NCI-H69 (cell line): ENCODE data around the gene NAA10.
A peak's percentile ranks its signal among the peaks of the same experiment; 100 is the strongest.

ENCODE experiments used
- DNase-seq: peaks from one replicate; lab custom pipeline; 2025; lab: John Stamatoyannopoulos, UW

Gene NAA10

DNA sequence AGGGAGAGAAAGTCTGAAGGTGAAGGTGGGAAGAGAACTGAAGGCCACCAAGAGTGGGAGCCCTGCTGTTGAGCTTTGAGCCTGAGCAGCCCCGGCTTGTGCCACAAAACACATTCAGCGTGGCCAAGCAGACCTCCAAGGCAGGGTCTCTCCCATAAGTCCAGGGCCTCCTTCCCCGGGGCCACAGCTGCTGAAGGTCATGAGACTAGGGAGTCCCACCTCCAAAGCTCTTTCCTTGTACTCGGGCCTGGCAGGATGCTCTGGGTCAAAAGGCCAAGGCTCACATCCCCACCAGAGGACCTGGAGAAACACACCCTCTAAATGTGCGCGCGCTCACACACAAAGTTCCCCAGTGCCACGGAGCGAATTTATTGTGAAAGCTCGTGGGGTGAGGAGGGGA is 5.3 kb downstream of the NAA10 start:
- no peak for DNase-seq

DNA sequence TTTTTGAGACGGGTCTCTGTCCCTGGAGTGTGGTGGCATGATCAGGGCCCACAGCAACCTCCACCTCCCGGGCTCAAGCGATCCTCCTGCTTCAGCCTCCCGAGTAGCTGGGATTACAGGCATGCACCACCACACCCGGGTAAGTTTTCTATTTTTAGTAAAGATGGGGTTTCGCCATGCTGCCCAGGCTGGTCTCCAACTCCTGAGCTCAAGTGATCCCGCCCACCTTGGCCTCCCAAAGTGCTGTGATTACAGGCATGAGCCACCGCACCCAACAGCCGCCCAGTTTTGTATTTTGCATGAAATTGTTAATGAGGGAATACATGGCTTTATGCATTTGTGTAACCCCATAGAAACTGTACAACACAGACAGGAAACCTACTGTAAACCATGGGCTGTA is 6.0 kb downstream of the NAA10 start:
- no peak for DNase-seq

DNA sequence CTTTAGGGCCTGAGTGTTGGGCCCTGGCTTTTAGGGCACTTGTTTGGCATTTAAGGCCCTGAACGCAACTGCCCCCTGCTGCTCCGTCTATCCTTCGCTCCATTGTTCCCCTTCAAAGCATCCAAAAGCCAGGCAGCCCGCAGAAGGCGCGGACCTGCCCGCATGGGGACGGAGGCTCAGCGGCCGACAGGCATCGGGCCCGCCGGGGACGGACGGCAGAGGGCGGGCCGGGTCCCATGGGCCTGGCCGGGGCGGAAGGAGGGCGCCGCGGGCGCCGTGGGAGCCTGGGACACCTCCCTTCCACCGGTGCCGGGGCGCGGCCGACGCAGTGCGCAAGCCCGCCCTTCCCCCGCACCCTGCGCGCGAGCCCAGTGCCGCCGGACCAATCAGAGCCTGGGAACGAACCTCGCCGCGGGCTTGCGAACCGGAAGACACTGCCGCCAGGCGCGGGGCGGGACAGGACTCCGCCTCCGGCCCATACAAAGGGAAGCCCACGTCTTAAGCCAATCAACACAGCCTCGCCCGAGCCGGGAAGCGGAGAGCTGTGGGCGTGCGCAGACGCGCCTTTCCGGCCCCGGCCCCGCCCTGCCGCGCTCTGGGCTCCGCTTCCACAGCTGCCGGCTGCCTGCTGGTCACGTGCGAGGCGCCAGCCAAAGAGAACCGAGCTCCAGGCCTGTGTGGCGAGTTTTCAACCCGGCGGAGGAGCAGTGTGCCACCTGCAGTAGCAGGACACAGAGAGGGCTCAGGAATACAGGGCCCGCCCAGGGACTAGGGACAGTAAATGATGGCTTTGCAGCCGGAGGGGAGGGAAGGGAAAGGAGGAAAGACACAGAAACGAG is 6.7 kb downstream of the NAA10 start:
- peak; percentile 98 for DNase-seq

DNA sequence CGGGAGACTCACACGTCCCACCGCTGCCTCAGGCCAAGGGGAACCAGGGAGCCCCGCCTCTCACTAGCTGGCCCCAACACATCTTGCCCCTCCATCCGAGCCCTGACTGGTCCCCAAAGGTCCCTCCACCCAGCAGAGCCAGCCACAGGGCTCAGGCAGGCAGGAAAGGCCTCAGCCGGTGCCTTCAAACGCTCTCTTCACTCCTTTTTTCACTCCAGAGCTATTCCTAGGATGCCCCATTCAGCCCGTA is 7.2 kb downstream of the NAA10 start:
- DNase-seq: no peak

DNA sequence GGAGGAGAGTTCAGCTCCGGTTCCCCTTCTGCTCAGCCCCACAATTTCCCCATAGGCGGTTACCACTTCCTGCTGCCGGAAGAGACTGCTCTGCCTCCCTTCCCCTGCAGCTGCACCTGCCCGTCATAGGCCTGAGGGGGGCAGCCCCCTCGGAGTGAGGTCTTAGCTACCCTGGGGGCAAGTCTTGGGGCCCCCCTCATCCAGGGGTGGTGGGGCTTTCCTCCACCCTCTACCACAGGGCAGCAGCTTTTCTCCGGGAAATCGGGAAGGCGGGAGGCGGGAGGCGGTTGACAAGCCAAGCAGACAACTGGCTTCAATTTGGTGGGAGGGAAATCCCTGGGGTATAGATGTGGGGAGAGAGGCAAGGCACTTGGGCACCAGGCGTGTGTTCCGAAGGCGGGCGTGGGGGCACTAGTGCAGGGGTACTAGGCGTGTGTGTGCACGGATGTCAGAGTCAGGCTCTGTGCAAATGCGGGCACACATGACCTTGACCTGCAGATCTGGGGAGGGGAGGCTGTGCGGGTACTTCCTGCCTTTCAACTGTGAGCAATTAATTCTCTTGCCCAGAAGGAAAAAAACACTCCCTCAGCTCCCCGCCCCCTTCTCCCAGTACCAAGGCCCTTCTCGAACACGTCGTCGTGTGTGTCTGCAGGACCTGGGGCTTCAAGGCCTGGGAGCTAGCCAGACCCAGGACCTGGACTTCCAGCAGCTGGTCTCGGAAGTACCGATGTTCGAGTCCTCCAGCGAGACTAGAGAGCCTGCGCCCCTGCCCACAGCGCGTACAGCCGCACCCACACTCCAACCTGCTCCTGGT is 7.8 kb downstream of the NAA10 start:
- peak; percentile 82 for DNase-seq

DNA sequence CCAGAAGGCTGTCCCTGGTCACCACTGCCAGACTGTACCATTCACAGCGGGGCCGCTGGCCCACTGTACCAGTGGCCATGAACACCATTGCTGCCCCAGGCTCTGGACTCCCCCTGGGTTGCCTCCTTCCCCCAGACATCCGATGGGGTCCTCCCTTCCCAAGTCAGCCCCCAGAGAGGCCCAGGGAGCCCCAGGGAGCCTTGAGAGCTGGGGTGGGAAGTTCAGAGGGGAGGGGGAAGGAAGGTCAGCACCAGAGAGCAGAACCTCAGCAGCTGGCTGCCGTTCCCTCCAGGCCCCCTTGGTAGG is 8.3 kb downstream of the NAA10 start:
- no peak for DNase-seq

DNA sequence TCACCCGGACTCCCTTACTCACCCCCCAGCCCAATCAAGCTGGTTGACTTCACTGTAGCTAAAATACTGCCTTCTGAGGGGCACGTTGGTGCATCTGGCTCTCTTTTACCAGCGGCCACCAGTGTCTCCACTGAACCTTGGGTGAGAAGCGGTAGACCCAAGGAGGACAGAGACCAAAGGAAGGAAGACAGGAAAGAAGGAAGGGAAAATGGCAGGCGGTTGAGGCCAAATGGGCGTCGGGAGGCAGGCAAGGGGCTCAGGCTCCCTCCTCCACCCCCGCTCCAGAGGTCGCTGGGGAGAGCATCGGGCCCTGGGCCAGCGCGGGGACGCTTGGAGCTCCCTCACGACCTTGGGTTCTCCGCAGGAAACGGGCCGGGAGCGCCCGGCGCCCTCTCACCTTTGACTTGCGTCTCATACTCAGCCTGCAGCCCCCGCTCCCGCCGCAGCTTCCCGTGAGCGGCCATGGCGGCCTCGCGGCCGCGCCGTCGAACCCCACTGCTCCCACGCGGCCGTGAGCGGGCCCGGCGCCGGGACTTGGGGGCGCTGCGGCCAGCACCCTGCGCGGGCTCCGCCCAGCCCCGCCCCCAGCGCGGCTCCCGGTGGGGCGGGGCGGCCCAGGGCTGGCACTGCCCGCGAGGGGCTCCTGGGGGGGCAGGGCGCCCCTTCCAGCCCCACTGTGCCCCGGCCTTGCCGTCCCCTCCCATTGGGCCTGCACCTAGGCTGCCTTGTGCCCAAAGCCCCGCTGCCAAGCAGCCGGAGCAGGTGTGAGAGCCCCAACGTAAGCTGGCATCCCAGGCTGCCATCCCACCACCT is 8.9 kb downstream of the NAA10 start, which contains the start of gene ARHGAP4:
TSS of gene ARHGAP4 (minus strand) at position 526 of the 813 bp plus-strand sequence. CDS start at position 464, 62 bp downstream.
- DNase-seq: no peak

DNA sequence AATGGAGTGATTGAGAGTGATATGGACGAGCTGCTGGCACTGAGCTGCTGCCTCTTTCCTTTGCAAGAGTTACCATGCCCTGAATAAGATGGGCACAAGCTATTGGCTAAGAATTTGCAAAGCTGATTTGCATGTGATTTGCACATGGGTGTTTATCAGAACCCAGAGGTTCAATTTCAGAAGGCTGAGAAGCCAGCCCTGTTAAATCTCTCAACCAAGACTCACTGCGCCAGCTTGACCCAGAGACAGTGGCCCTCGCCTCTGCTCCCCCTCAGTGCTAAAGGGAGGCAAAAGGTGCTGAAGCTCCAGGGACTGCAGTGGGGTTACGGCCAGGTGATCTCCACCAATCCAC is 9.5 kb downstream of the NAA10 start:
- DNase-seq: no peak

DNA sequence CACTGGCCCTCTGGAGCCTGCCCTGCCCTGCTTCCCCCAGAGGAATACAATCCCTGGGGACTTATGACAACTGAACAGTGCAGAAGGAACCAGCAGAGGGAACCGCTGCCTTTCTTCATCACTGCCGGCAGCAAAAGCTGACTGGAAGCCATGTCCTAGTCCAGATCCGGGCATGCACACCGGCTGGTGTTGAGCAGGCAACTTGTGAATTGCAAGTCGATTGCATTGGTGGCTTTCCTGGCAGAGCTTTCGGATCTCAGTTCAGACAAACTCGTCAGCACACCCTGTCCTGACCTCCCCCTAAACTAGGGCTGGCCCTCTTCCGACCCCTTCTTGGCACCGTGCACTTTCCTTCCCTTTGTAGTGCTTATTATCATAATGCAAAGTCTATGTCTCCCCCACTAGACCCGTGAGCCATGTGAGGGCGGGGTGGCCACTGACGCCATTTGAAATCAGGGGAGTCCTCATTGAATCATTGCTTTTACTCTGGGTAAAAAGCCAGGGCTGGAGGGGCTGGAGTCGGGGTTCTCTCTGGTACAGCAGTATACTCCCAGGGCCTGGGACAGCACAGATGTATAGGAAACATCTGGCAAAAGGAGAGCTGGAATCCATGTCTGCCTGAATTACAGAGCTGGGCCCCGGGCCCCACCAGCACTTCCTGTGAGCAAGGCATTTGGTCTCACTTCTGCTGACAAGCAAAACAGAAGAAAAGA is 10.5 kb downstream of the NAA10 start:
- peak; percentile 61 for DNase-seq

DNA sequence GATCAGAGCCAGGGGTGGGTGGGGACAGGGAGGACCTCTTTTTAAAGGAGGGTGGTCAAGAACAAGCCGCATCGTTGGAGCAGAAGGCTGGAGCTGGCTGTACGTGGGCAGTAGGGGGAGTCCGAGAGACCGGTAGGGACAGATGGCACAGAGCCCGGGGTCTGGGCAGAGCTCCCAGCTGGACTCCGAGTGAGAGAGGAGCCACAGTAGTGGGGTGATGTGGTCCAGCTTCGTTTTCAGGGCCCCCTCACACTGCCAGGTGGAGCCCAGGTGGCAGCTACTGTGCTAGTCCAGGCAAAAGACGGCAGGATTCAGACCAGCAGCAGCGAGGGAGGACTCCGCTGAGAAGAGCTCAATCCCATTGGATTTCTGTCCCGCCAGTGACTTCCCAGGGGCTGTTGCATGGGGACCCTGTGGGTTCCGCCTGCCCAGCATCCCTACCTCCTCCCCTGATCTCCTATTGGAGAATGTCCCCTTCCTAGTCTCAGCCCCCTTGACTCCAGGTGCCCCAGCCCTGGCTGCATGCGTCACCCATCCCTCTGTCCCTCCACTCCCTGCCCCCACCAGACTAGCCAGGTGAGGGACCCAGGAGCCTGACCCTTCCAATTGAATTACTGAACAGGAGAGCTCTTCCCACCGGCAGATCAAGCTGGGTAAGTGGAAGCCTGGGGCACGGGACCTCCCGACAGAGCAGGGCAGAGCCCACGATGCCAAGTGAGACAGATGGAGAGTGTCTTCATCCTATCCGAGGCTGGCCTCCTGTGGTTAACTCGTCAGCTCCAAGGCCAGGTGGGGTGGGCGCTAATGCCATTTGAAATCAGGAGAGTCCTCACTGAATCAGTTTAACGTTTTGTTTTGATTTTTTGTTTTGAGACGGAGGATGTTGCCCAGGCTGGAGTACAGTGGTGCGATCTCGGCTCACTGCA is 11.6 kb downstream of the NAA10 start:
- DNase-seq: peak; percentile 68

DNA sequence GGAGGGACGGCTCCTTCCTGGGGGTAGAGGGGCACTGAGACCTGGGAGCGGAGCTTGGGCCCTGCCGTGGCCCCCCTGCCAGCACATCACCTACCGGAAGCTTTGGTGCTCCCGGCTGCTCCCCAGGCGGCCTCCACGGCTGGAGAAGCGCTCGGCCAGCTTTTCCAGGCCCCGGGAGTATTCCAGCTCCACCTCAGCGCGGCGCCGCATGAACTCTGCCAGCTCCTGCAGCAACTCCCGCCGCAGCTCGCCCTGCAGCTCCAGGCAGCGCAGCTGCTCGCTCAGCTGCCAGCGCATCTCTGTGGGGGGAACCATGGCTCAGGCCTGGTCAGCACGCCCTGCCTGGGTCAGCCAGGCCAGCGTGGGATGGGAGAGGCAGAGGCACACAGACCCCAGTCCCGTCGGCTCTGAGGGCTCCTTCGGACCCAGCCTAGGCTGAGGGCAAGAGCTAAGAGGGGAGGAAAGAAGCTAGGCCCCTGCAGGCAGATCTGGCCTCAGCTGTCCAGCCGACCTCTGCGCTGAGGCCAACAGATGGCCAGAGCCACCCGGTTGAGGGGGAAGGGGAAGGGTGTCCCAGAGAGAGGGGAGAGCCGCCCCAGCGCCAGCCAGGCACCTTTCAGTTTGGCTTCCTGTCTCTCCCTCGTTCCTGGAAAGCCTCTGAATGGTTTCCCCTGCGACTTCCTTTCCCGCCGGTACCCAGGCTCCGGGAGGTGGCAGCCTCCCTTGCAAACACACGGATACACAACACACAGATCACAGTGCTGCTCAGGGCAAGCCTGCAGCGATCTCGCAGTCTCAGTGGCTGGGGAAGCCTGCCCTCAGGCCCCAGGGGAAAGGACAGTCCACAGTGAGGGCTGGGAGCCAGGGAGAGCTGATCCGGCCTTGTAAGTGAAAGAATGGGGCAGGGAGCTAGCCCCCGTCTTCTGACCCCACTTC is 13.1 kb downstream of the NAA10 start:
- DNase-seq: no peak

DNA sequence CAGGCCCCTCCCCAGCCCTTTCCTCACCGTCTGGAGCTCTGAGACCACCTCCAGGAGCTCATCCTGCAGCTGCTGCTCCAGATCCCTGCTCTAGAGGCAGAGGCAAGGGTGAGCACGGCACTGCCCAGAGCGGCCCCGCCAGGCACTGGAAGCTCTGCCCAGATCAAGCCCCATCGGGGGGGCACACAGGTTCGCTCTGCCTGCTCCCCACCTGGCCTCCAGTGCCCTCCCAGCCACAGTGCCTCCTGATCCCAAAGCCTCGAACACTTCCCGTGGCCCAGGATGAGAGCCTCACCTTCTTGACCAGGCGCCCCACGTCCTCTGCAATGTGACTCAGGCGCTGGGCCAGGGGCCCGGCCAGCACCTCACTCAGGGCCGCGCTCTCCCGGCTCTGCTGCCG is 13.8 kb downstream of the NAA10 start:
- no peak for DNase-seq

DNA sequence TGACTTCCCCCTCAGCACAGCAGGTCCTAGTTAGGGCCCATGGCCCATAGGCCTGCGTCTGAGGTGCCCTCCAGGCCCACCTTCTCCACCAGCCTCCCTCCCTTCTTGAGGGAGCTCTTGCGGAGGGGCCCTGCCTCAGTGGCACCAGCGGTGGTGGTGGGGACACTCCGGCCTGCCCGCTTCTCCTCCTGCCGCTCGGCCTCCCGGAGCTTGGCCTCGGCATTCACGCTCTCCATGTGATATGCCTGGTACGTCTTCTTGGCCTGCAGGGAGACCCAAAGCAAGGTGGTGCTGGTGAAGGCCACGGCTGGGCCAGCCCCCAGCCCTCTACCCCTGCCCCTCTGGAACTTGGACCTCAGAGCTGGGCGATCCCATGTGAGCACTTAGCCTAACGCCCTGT is 14.3 kb downstream of the NAA10 start:
- no peak for DNase-seq

DNA sequence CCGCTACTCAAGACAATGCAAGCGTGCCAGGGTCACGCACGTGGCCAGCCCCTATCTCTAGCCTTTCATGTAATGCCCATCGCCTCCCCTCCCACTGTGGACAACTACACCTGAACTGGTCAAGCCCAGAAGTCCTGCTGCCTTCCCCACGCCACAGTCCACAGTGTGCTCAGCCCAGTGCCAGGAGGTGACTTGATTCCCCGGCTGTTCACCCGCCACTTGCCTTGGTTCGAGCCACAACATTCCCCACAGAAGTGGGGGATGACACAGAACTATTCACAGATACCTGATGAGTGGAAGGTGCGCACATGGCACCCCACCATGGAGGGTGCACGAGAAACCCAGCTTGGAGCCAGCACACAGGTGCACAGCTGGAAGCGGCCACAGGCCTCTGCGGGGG is 15.6 kb downstream of the NAA10 start:
- no peak for DNase-seq

DNA sequence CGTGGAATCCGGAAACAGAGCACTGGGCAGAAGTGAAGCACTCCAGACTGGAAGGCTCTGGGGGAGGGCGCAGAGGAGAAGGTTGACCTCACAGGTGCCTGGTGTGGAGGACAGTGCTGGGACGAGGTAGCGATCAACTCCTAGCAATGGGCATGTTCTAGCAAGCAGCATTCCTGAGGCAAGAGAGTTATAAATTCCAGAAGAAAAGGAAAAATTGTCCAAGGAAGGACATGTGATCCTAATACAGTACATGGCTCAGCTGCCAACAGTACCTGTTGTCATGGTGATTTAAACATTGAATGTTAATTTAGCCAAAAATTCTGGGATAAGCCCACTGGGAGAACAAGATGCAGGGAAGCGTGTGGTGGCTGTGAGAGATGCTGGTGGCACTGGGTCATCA is 17.0 kb downstream of the NAA10 start:
- DNase-seq: no peak

DNA sequence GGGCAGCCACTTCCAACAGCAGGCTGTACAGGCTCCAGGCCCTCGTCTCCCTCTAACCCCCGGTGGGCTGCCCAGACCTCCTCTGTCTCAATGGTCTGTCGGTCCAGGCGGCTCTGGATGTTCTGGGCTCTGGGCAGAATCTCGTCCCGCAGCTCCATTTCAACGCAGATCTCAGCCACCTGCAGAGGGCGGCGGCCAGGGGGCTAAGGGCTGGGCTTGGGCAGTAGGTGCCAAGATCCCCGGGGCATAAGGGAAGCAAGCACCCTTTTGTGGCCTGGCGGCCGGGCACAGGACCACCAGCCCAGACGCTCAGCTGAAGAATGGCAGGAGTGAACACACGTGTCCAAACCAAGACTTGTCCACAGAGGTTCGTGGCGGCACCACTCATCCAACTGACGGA is 21.1 kb downstream of the NAA10 start:
- no peak for DNase-seq

DNA sequence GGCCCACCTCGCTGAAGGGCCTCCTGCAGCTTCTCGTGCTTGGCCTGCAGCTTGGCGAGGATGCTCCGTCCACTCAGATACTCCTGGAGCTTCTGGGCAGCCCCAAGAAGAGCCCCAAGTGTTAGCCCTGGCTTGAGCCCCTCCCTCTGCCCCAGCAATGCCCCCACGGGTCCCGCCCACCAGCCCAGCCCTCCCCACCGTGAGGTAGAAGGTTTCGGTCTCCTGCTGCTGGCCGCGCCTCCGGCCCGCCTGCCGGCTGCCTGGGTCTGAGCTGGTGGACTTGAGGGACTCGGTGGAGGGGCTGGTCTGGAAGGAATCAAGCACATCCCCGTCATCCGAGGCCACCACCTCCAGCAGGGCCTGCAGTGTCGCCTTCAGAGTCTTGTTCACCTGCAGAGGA is 21.6 kb downstream of the NAA10 start:
- no peak for DNase-seq

DNA sequence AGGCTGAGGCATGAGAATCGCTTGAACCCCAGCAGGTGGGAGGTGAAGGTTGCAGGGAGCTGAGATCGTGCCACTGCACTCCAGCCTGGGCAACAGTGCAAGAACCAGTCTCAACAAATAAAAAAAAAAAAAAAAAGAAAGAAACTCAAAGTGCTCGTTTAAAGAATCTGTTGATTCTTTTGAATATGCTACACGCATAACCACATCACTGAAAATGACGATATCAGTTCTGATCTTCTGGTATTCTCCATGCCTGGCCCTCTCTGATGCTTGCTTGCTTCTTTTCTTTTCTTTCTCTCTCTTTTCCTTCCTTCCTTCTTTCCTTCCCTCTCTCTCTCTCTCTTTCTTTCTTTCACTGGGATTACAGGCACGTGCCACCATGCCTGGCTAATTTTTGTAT is 23.0 kb downstream of the NAA10 start:
- no peak for DNase-seq

DNA sequence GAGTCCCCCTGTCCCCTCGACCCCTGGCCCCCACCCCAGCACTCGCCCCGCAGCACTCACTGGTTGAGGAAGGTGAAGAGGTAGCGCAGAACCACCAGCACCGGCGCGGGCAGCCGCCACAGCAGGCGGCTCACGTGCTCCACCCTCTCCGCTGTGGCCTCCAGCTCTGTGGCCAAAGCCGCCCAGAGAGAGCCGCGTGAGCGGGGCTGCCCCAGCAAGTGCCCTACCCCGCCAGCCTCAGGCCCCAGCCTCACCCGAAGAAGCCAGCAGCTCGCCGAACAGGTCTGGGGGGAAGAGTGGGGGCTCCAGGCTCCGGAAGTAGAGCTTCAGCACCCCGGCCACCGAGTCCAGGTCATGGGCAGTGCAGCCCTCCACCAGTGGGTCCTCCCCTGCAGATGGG is 24.4 kb downstream of the NAA10 start:
- DNase-seq: no peak

DNA sequence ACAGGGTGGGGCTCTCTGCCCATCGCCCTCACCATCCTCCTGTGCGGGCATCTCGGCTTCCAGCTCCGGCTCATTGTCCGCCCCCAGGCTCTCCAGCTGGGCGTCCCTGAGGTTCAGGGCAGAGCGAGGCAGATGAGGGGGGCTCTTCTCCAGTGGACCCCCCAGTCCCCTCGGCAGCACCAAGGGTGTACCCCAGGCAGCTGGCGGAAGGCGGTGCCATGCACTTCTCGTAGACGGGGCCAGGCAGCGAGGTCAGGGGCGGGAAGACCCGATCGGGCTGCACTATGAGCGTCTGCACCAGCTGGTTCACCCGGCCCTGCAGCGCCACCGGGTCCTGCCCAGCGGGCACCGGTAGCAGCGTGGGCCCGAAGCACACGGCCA is 24.9 kb downstream of the NAA10 start:
- no peak for DNase-seq
